Measurements from ENCODE around the gene OR2T29.
"Not testable (repeated sequence)": the region's sequence is repeated elsewhere in the genome, so short reads cannot be mapped to it uniquely, and the experiment has no call there.

The OR2T29 gene, protein sequence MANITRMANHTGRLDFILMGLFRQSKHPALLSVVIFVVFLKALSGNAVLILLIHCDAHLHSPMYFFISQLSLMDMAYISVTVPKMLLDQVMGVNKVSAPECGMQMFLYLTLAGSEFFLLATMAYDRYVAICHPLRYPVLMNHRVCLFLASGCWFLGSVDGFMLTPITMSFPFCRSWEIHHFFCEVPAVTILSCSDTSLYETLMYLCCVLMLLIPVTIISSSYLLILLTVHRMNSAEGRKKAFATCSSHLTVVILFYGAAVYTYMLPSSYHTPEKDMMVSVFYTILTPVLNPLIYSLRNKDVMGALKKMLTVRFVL

DNA sequence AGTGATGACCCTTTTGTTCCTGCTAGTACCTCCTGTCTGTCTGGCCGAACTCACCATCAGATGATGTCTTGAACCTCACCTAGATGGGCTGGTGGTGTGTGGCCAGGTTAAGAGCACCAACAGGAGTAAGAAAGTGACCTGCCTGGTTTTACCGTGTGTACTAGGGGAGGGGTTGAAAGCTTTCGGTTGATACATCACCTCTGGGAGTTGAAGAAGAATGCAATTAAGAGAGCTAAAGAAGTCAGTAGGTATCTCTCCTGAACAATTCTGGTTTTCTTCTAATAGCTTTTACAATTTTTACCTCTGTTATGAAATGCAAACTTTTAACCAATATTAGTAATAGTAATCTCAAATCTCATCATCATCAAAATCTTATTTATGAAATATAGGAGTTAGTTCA, at the start of gene OR2T29:
OR2T29 (minus strand) TSS at position 101 of the 400 bp plus-strand sequence. CDS start 3,281 bp downstream, outside the sequence.
- not testable (repeated sequence) for DNase-seq (ENCODE audit: low read depth)

DNA sequence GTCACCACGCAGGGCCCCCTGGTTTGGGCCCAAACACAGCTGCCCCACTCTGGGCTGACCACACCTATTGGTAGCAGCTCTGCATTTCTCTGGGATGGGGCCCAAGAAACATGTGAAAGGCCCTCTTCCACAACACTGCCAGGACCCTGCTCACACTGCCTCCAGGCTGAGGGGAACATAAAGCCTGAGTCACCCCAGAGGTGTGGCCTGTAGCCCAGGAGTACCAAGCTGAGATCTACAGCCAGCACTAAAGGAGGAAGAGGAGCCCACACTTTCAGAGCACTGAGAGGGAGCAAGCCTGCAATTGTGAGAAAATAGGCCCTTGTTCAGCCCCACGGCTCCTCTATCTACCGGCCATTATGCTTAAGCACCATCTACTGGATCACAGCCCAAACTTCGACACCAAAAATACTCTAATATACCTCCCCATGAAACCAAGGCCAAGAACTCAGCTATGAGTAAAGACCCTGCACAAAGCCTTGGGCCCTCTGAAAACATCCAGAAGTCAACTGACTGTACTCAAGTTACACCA, 49.4 kb upstream of the OR2T29 start:
- DNase-seq (ENCODE audit: low read depth) = no peak

DNA sequence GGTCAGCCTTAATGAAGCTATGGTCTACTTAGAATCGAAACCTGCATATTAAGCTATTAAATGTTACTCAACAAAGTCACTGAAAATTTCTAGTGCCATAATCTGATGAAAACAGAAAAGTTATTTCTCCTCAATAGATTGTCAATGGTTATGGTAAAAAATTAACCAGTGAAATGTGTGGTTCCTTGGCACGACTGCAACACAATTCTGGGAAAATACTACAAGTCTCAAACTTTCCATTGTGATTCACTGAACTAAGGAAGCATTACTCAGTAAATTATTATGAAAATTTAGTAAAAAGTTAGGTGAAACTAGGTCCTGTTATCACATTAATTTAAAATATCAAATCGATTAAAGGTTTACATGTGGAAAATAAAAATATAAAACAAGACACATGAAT, 47.7 kb upstream of the OR2T29 start:
- DNase-seq (ENCODE audit: low read depth) = no peak

DNA sequence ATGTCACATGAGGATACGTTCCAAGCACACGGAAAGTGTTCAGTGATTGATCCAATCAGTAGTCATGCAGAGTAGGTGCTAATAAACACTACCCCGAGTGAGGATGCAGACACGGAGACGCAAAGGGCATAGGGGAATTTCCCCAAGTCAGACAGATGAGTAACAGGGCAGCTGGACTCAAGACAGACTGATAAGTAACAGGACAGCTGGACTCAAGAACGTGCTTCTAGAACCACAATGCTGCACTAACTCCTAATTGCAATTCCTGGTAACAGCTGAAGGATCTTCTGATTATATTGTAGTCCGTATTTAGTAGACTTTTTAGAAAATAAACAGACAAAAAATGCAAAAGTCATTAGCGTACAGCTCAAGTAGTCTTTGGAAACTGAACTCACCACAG, 36.8 kb upstream of the OR2T29 start:
- no peak for DNase-seq (ENCODE audit: low read depth)

GRCh38 chr1:248597589-248597988, 35.0 kb upstream of the OR2T29 start, which contains the start of gene OR2T10:
TSS of gene OR2T10 (minus strand) at chr1:248597700. CDS start at chr1:248593768, 3,932 bp downstream.
- no peak for DNase-seq (ENCODE audit: low read depth)

GRCh38 chr1:248596615-248597014, 34.0 kb upstream of the OR2T29 start:
- DNase-seq (ENCODE audit: low read depth) = no peak

- DNase-seq (ENCODE audit: low read depth) = no peak
These were observed 30.7 kb upstream of the OR2T29 start for GRCh38 chr1:248593226-248593625.

DNA sequence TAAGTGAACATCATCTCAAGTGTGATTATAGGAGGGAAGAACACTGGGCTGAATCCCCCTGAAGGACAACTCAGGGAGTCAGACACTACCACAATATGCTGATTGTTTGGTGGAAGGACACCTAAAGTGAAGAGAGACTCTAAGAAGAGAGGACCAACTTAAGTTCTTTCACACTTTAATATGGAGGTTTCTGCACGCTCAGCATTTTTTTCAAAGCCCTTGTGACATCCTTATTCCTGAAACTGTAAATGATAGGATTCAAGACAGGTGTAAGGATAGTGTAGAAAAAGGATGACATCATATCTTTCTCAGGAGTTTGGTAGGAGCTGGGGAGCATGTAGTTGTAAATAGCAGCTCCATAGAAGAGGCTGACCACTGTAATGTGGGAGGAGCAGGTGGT, 30.1 kb upstream of the OR2T29 start:
- no peak for DNase-seq (ENCODE audit: low read depth)

DNA sequence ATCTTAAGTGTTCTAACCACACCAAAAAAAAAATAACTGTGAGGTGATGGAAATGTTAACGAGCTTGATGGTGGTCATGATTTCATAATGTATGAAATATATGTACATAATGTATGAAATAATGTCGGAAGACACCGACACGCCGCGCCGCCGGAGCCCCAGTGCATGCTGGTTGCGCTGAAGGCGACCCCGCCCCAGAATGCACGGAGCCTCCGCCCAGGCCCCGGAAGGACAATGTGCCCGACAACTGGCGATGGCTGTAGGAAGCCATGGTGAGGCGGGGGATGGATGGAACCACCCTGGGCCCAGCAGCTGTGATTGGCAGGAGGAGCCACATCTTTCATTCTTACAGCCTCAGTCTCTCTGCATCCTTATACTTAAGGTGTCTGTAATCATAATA, 27.5 kb upstream of the OR2T29 start:
- no peak for DNase-seq (ENCODE audit: low read depth)

DNA sequence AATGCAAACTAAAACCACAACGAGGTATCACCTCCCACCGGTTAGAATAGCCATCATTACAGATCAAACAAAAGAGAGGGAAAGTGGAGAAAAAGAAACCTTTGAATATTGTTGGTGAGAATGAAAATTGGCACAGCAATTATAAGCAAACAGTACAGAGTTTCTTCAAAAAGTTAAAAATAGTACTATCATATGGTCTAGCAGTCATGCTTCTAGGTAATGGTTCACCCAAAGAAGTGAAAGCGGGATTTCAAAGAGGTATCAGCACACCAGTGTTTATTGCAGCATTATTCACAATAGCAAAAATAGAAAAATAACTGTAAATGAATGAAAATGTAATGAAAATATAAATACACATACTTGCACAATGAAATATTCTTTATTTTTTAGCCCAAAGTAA, 26.8 kb upstream of the OR2T29 start:
- no peak for DNase-seq (ENCODE audit: low read depth)

DNA sequence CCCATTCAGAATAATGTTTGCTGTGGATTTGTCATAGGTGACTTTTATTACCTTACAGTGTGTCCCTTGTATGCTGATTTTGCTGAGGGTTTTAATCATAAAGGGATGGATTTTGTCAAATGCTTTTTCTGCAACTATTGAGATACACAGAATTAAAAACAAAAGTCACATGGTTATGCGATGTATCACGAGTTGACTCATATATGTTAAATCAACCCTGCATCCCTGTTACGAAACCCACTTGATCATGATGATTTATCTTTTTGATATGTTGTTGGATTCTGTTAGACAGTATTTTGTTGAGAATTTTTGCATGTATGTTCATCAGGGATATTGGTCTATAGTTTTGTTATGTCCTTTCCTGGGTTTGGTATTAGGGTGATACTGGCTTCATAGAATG, 22.7 kb upstream of the OR2T29 start:
- DNase-seq (ENCODE audit: low read depth) = no peak

GRCh38 chr1:248576260-248576980, 13.8 kb upstream of the OR2T29 start:
- no peak for DNase-seq (ENCODE audit: low read depth)

DNA sequence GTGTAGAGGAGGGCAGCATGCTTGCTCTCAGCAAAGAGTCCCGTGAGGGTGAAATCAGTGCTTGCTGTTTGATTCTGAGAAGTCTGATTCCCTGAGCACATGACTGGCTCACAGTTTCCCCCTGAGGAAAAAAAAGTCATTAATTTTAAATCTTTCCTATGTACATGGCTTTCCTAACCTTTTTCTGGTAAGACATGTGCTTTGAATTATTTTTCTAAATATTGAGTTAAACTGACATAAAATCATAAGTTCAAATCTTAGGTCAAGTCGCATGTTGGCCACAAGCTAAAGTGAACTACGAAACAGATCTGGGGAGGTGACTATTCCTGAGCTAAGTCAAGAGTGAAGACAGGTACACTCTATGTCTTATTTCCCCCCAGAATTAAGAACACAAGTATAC, 12.1 kb upstream of the OR2T29 start, which contains the start of gene OR2T34:
OR2T34 (minus strand) TSS at position 101 of the 400 bp plus-strand sequence; CDS start at position 101, 0 bp downstream.
- not testable (repeated sequence) for DNase-seq (ENCODE audit: low read depth)

GRCh38 chr1:248573856-248574255, 11.3 kb upstream of the OR2T29 start:
- DNase-seq (ENCODE audit: low read depth) = not testable (repeated sequence)

DNA sequence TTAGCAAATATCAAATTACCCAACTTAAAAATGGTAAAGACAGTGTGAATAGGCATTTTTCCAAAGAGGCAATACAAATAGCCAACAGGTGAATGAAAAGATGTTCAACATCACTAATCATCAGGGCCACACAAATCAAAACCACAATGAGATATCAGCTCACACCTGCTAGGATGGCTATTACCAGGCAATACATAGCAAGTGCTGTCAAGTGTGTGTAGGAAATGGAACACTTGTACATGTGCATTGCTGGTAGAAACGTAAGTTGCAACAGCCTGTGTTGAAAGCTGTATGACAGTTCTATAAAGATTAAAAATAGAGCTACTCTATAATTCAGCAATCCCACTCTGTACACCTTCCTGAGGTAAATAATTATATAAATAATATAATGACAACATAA, 9.5 kb upstream of the OR2T29 start:
- DNase-seq (ENCODE audit: low read depth) = not testable (repeated sequence)

DNA sequence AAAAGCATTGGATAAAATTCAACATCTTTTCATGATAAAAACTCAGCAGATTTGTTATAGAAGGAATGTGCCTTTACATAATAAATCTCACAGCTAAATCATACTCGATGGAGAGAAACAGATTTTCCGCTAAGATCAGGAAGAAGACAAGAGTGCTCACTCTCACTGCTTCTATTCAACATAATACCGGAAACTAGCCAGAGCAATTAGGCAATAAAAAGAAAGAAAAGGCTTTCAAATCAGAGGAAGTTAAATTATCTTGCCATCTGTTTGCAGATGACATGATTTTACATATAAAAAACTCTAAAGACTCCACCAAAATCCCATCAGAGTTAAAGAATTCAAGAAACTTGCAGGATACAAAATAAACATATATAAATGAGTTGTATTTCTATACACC, 8.2 kb upstream of the OR2T29 start:
- DNase-seq (ENCODE audit: low read depth) = not testable (repeated sequence)

- not testable (repeated sequence) for DNase-seq (ENCODE audit: low read depth)
These were observed 6.5 kb upstream of the OR2T29 start for GRCh38 chr1:248569049-248569448.

GRCh38 chr1:248565530-248566373, 3.2 kb upstream of the OR2T29 start:
- DNase-seq (ENCODE audit: low read depth) = not testable (repeated sequence)

- not testable (repeated sequence) for DNase-seq (ENCODE audit: low read depth)
These were observed 11.5 kb downstream of the OR2T29 start for GRCh38 chr1:248551027-248551426.

DNA sequence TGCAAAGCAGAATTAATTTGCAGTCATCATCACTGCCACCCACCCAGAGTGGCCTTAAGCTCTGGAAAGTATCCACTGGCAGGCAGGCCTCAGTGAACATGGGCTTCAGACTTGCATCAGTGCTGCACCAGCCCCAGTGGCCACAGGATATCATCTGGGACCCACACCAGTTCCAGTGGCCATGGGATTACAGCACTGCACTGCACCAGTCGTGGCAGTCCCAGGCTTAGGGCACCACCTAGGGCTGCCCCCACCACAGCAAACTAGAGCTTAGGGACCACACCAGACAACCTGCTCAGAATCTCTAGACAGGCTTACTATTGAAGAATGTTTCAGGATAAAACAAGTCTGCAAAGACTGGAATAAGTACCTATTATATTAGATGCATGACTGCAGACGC, 15.2 kb downstream of the OR2T29 start:
- DNase-seq (ENCODE audit: low read depth) = not testable (repeated sequence)

DNA sequence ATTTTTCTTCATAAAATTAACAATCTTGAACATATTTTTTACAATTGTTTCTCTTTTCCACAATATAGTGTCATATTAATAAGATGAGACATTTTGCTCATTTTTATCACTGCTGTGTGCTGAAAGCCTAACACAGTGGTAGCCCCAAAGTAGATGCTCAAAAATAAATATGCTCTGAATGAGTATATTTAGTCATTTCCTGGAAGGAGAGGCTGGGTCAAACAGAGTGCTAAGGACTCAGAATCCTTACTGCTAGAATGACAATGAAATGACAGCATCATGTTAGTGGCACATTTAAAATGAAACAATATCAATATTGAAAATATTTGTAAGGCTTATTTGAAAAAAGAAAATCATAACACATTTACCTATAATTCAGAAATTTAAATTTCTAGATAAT, 25.1 kb downstream of the OR2T29 start:
- not testable (repeated sequence) for DNase-seq (ENCODE audit: low read depth)

- no peak for DNase-seq (ENCODE audit: low read depth)
These were observed 40.7 kb downstream of the OR2T29 start for GRCh38 chr1:248521856-248522255.

Measured in non-pigmented ciliary epithelial cell (primary cell).